HG02885 (cell line): ENCODE measurements around the gene NBAS.
A peak's percentile ranks its signal among the peaks of the same experiment; 100 is the strongest.

Source experiments
- ATAC-seq: cut with Tn5 transposase; IDR thresholded peaks from one replicate; pipeline ENCODE4 v1.9.1; 2021; ENCODE audit warnings: mild to moderate bottlenecking; ENCODE audit not compliant: unreplicated experiment, poor library complexity

The NBAS gene

GRCh38 chr2:15560988-15561573 lies at the start of gene NBAS:
Gene NBAS (minus strand): TSS chr2:15561334. CDS start chr2:15561304, 30 bp downstream.
- peak; percentile 88 for ATAC-seq

DNA sequence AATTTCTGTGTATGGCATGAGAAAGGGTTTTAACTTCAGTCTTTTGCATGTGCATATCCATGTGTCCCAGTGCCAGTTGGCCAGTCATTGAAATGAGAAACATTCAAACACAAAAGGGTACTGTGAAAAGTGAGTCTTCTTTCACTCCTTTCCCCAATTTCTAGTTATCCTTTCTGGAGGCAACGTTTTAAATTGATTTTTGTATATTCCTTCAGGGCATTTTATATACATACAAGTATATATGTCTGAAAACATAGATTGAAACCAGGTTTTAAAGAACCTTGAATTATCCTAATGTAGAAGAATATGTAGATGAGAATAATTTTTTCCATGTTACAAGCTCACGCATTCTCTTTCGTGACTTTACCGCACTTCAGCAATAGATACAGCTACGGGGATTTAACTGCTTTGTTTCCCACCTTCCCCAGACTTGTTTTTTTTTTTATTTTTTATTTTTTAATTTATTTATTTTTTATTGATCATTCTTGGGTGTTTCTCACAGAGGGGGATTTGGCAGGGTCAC lies 49.4 kb upstream of the NBAS start:
- ATAC-seq = no peak

- no peak for ATAC-seq
These were observed 48.4 kb upstream of the NBAS start for GRCh38 chr2:15609341-15610042.

GRCh38 chr2:15608392-15608761 lies 47.2 kb upstream of the NBAS start:
- ATAC-seq = no peak

- ATAC-seq = no peak
These were observed 46.7 kb upstream of the NBAS start for GRCh38 chr2:15607709-15608391.

- no peak for ATAC-seq
These were observed 45.6 kb upstream of the NBAS start for GRCh38 chr2:15606481-15607441.

- ATAC-seq = no peak
These were observed 44.6 kb upstream of the NBAS start for GRCh38 chr2:15605721-15606120.

DNA sequence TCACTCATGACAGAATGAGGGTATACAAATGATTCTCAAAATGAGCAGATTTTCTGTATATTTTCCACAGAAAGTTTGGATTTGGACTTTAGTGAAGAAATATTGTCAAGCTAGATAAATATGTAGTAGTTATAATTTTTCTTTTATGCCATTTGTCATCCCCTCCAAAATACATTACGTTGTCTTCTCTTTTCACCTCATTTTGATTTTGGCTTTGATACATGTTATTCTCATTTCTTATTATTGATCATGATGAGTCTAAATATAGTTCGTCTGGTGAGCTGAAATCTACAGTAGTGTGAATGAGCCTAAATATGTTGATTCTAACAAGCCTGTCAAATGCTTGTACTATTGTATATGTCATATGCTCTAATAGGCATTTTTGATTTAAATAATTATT lies 42.8 kb upstream of the NBAS start:
- ATAC-seq = no peak

- ATAC-seq = no peak
These were observed 42.1 kb upstream of the NBAS start for GRCh38 chr2:15603044-15603765.

DNA sequence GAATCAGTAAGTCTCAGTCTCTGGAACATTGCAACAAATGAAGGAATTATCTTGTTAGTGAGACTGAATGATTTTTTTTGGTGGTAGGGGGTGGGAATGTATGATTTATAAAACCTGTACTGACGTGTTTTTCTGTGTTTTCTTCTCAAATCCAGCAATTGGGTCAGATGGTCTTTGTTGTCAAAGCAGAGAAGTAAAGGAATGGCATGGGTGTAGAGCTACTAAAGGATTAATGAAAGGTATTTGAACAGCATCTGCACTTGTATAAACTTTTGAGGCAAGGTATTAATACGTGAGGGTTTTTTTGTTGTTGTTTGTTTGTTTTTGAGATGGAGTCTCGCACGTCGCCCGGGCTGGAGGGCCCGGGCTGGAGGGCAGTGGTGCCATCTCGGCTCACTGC lies 41.3 kb upstream of the NBAS start:
- ATAC-seq = no peak

DNA sequence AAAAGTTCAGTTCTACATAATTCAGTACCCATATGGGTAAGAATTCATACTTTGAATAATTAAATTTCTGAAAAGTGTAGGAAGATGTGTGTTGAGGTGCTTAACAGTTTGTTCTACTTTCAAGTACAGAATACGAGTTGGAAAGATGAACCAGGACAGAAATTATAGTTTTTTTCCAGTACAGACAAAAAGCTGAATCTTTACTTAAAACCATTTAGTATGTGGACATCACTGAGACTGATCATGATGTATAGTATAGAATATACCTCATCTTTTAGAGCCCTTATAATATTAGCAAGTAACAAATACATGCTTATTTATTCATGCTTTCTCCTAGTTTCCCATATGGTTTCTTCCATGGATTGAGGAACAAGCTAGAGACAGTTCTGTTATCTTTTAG lies 40.5 kb upstream of the NBAS start:
- ATAC-seq = no peak

- ATAC-seq = no peak
These were observed 38.9 kb upstream of the NBAS start for GRCh38 chr2:15599994-15600393.

DNA sequence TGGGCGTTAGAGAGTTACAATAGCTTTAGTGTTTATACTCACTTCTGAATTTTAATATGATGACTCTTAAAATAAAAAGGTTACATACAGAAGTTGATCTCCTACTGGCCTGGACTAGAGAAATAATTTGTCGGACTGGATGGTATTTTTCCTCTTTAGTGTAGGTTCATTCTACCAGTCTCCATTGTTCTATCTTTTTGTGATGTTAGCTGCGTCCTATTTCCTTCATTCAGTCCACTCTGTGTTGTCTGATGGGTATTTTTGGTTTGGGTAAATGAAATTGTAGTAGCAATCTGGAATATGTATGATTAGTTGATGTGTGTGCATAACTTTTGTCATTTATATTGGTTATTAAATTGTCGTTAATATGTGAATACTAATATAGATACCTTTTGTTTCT lies 35.8 kb upstream of the NBAS start:
- no peak for ATAC-seq

- no peak for ATAC-seq
These were observed 35.2 kb upstream of the NBAS start for GRCh38 chr2:15596350-15596749.

DNA sequence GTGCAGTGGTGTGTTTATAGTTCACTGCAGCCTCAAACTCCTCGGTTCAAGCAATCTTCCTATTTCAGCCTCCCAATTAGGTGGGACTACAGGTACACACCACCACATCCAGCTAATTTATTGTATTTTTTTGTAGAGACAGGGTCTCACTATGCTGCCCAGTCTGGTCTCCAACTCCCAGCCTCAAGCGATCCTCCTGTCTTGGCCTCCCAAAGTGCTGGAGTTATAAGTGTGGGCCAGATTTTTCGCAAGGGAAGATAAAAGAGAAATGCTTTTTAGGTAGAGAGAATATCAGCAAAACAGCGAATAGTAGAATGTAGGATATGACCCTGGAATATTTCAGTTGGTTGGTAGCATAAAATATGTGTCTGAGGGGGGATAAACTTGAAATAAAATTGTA lies 34.8 kb upstream of the NBAS start:
- no peak for ATAC-seq

GRCh38 chr2:15595342-15595905 lies 34.3 kb upstream of the NBAS start:
- ATAC-seq = no peak

DNA sequence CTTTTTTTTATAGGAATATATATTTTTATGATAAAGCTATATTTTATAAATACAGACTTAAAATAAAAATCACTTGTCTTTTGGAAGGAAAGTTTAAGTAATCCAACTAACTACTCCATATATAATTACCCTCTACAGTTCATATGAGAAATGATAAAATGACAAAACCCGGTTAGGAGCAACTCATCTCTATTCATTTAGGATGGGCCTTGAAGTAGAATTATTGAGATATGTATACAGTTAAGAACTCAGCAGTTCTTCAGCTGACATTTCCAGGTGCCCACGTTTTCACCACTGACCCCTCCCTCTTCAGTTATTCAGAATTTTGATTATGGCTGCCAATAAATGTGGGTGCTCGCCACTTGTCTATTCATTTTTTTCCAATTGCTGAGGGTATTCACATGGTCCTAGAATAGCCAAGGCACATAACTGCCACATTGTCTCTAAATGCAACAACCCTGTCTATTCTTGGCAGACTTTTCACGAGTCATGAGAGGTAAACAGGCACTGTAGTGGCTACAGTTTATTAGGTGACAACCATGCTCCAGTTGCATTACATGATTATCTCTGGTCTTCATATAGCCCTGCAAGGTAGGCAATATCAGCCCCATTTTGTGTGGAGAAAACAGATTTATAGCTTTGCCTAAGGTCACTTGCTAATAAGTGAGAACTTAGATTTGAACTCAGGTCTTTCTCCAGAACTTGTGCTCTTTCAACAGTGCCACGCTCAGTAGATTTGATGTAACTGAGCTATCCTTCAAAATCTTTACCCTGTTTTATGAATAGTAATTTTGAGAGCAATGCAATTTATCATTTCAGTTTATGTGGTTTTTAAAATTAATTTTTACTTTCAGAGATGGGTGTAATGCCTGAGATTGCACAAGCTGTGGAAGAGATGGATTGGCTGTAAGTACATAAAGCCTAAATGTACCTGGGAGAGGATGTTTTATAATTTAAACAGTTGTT lies 33.4 kb upstream of the NBAS start:
- ATAC-seq = no peak

- no peak for ATAC-seq
These were observed 32.2 kb upstream of the NBAS start for GRCh38 chr2:15593327-15593705.
